ENCODE data around the gene HSFY1. TPM values are rescaled to one million over a fixed set of nuclear protein-coding genes. Genes with fewer than 3 reads are reported as not detected.
"Not testable (repeated sequence)": the region's sequence is repeated elsewhere in the genome, so short reads cannot be mapped to it uniquely, and the experiment has no call there.

The HSFY1 gene, protein sequence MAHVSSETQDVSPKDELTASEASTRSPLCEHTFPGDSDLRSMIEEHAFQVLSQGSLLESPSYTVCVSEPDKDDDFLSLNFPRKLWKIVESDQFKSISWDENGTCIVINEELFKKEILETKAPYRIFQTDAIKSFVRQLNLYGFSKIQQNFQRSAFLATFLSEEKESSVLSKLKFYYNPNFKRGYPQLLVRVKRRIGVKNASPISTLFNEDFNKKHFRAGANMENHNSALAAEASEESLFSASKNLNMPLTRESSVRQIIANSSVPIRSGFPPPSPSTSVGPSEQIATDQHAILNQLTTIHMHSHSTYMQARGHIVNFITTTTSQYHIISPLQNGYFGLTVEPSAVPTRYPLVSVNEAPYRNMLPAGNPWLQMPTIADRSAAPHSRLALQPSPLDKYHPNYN
- total RNA-seq (not detected), polyA plus RNA-seq (ENCODE audit: insufficient read depth in 1 of 8, insufficient read length in 8 of 8, low replicate concordance in 1 of 8) (not detected)
- long read RNA-seq, donor 1: 0 reads
- long read RNA-seq, donor 2: 0 reads
- long read RNA-seq, donor 3: 0 reads
- long read RNA-seq, donor 4: 0 reads
- long read RNA-seq, donor 5: 0 reads
- long read RNA-seq, donor 6: 0 reads
- long read RNA-seq, donor 7: 0 reads
- long read RNA-seq, donor 8: 0 reads
- long read RNA-seq, donor 9: 0 reads
- long read RNA-seq, donor 10: 0 reads
- long read RNA-seq, donor 11: 0 reads

DNA sequence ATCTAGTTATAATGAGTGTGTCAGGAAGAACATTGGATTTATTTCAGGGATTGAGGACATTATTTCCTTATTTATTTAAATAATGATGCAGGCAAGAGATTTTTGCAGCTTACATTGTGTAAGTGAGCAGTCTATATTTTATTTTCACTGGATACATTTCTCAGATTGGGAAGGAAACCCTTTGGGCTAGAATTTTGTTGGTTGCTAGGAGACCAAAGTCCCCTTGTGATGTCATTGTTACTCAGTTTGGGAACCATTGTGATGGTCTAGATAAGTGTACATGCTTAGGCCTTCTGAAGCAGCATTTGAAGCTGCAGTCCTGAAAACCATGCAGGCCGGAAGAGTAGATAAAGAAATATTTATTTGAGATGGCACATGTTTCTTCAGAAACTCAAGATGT lies at the start of gene HSFY1:
HSFY1 (plus strand) TSS at position 301 of the 400 bp plus-strand sequence; CDS start at position 369, 68 bp downstream.
- H3K9me3 ChIP-seq (replicated peaks; ENCODE audit: control insufficient read depth, low read depth, low read length); H3K27me3 ChIP-seq (ENCODE audit: control insufficient read depth, insufficient read depth, low read length); H3K36me3 ChIP-seq (ENCODE audit: control insufficient read depth, insufficient read depth, low read length); H3K4me3 ChIP-seq (ENCODE audit: low read length); DNase-seq; H3K4me1 ChIP-seq (ENCODE audit: control insufficient read depth, insufficient read depth, low read length); H3K27ac ChIP-seq (ENCODE audit: low read length): not testable (repeated sequence)
- WGBS (ENCODE audit: insufficient coverage): no CpG with 5 or more reads among the region's 1 CpG

DNA sequence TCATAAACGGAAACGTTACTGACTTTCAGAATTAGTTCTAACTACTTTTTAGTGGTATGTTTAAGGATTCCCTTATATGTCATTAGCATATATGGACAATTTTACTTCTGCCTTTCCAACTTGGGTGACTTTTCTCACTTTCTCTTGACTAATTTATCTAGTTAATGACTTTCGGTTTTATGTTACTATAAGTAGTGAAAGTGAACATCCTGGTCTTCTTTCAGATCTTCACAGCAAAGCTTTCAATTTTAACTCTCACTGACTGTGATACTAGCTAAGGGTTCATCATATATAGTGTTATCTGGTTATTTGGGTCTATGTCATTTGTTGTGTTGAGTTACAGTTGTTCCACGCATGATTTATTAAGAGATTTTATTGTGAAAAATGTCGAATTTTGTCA lies 42.3 kb upstream of the HSFY1 start:
- not testable (repeated sequence) for H3K27ac ChIP-seq (ENCODE audit: low read length); H3K9me3 ChIP-seq (replicated peaks; ENCODE audit: control insufficient read depth, low read depth, low read length); H3K36me3 ChIP-seq (ENCODE audit: control insufficient read depth, insufficient read depth, low read length); H3K4me3 ChIP-seq (ENCODE audit: low read length); H3K27me3 ChIP-seq (ENCODE audit: control insufficient read depth, insufficient read depth, low read length); DNase-seq; H3K4me1 ChIP-seq (ENCODE audit: control insufficient read depth, insufficient read depth, low read length)
- WGBS (ENCODE audit: insufficient coverage): no CpG with 5 or more reads among the region's 5 CpGs

DNA sequence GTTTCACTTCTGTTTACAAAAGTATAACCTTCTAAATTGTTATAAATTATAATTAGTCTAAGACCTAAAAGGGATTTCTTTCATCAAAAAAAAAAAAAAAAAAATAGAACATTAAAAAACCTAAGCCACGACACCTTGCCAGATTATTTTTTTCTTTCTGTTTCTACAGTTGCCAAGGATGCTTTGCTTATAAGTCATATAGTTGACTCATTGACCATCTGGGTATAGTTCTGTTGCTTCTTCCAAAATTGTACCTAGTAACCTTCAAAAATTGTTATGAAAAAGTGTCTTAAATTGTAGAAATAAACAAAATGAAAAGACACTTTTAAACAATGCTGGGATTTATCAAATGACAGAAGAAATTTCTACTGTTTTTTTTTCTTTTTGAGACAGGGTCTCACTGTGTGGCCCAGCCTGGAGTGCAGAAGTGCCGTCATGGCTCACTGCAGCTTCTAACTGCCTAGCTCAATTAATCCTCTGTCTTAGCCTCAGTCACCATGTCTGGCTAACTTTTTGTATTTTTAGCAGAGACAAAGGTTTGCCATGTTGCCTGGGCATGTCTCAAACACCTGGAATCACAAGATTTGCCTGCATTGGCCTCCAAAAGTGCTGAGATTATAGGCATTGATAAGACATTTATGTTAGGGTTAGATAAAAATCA lies 15.4 kb upstream of the HSFY1 start:
- H3K36me3 ChIP-seq (ENCODE audit: control insufficient read depth, insufficient read depth, low read length); H3K4me3 ChIP-seq (ENCODE audit: low read length); H3K27ac ChIP-seq (ENCODE audit: low read length); H3K9me3 ChIP-seq (replicated peaks; ENCODE audit: control insufficient read depth, low read depth, low read length); H3K4me1 ChIP-seq (ENCODE audit: control insufficient read depth, insufficient read depth, low read length); DNase-seq; H3K27me3 ChIP-seq (ENCODE audit: control insufficient read depth, insufficient read depth, low read length): not testable (repeated sequence)
- WGBS (ENCODE audit: insufficient coverage): no CpG with 5 or more reads among the region's 2 CpGs

DNA sequence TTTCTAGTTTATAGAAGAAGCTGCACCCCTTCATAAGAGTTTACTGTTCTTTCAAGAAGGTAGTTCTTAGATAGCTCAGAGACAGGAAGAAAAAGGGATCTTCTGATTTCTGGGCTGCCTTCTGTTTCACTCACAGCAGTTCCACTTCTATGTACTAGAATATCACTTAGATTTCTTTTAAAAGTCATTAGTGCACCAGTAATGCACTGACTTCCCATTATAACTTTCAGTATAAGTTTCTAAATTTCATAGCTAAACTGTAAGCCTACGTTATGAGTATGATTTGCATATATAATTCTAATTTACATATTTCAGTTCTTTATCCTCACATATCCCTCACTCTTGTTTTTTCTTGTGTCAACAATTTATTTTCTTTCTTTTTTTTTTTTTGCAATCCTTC lies 7.6 kb upstream of the HSFY1 start:
- not testable (repeated sequence) for H3K9me3 ChIP-seq (replicated peaks; ENCODE audit: control insufficient read depth, low read depth, low read length); DNase-seq; H3K36me3 ChIP-seq (ENCODE audit: control insufficient read depth, insufficient read depth, low read length); H3K4me1 ChIP-seq (ENCODE audit: control insufficient read depth, insufficient read depth, low read length); H3K27ac ChIP-seq (ENCODE audit: low read length); H3K4me3 ChIP-seq (ENCODE audit: low read length); H3K27me3 ChIP-seq (ENCODE audit: control insufficient read depth, insufficient read depth, low read length)
- no CpG with 5 or more reads among the region's 1 CpG for WGBS (ENCODE audit: insufficient coverage)

DNA sequence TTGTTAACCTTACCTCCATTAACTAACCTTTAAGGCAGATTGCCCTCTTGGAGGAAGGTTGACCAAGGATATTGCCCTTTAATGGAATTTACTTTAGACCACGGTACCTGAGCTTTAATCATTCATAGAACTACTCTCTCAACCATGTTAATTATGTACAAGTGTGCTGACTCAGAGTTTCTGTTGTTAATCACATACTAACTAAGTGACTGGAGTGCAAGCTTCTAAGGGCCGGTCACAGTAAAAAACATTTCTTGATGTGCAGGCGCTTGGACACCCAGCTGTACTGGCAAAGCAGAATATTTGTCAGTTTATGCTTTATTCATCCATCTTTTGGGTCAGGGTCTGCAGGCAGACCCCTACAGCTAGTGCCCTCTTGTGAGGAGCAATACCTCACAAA lies 6.6 kb downstream of the HSFY1 start:
- H3K4me1 ChIP-seq (ENCODE audit: control insufficient read depth, insufficient read depth, low read length); H3K27me3 ChIP-seq (ENCODE audit: control insufficient read depth, insufficient read depth, low read length); DNase-seq; H3K36me3 ChIP-seq (ENCODE audit: control insufficient read depth, insufficient read depth, low read length); H3K9me3 ChIP-seq (replicated peaks; ENCODE audit: control insufficient read depth, low read depth, low read length); H3K27ac ChIP-seq (ENCODE audit: low read length); H3K4me3 ChIP-seq (ENCODE audit: low read length): not testable (repeated sequence)
- no CpG with 5 or more reads among the region's 3 CpGs for WGBS (ENCODE audit: insufficient coverage)

DNA sequence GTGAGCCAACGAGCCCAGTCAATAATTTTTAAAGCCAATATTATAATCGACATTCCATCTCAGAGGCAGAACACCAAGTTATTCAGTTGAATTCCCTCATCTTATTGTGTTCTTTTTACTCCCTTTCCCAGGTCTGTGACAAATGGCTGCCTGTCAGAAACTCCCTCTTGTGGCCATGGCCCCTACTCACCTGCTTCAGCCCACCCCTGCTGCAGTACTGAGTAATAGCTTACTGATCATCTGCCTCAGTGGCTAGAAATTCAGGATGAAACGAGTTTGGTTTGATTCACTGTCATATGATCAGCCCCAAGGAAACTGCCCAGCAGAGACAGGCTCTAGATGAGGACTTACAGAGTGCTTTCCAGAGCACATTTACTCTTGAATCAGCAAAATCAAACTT lies 19.4 kb downstream of the HSFY1 start:
- no CpG with 5 or more reads among the region's 3 CpGs for WGBS (ENCODE audit: insufficient coverage)
- H3K36me3 ChIP-seq (ENCODE audit: control insufficient read depth, insufficient read depth, low read length); H3K4me1 ChIP-seq (ENCODE audit: control insufficient read depth, insufficient read depth, low read length); H3K27ac ChIP-seq (ENCODE audit: low read length); H3K4me3 ChIP-seq (ENCODE audit: low read length); H3K9me3 ChIP-seq (replicated peaks; ENCODE audit: control insufficient read depth, low read depth, low read length); DNase-seq; H3K27me3 ChIP-seq (ENCODE audit: control insufficient read depth, insufficient read depth, low read length): not testable (repeated sequence)

Other genes starting within 250 kb of the HSFY1 start
- not detected for gene HSFY2, start 227.0 kb downstream of the HSFY1 start, total RNA-seq
- under 1 TPM in 6 of 8 donors, not detected in 2; 0.11 to 0.33 (median 0.24) TPM for gene HSFY2, start 227.0 kb downstream of the HSFY1 start, polyA plus RNA-seq (ENCODE audit: insufficient read depth in 1 of 8, insufficient read length in 8 of 8, low replicate concordance in 1 of 8)

All from muscle of leg (tissue), 16 donors.